Psoas muscle (tissue), 8 donors: Measurements from ENCODE around the gene RNF41. TPM values are rescaled to one million over a fixed set of nuclear protein-coding genes. Genes with fewer than 3 reads are reported as not detected.

Source experiments
- ATAC-seq, 4 donors: fragments of 200-7000 bp; cut with Tn5 transposase; one replicate each; pipeline ENCODE4 v1.9.1; 2020; ENCODE audit warnings: moderate library complexity in 3 of 4, mild to moderate bottlenecking in 2 of 4
- DNase-seq, 2 donors: peaks; one replicate each; pipeline ENCODE4 v3.0.0-alpha.2; 2020
- H3K27ac ChIP-seq: fragments of 200-600 bp; one replicate; pipeline ENCODE4 v1.8.0; 2022
- H3K27me3 ChIP-seq, 3 donors: fragments of 200-600 bp in 1 of 3; one replicate each; pipeline versions ENCODE4 v1.6.1 to v1.8.0; 2013 to 2022; ENCODE audit warnings: low read length in 2 of 3, mild to moderate bottlenecking in 2 of 3, moderate library complexity in 1 of 3; ENCODE audit not compliant: insufficient read depth in 3 of 3
- H3K36me3 ChIP-seq, 2 donors: fragments of 200-600 bp in 1 of 2; one replicate each; pipeline versions ENCODE4 v1.6.1 to v1.8.0; 2013 to 2022; ENCODE audit warnings: low read depth in 1 of 2, mild to moderate bottlenecking in 1 of 2, moderate library complexity in 1 of 2; ENCODE audit not compliant: insufficient read depth in 1 of 2
- H3K4me1 ChIP-seq: fragments of 200-600 bp; one replicate; pipeline ENCODE4 v1.8.0; 2022
- H3K4me3 ChIP-seq: fragments of 200-600 bp; one replicate; pipeline ENCODE4 v1.8.0; 2022; ENCODE audit warnings: mild to moderate bottlenecking
- H3K9me3 ChIP-seq: fragments of 200-600 bp; one replicate; pipeline ENCODE4 v1.8.0; 2022
- WGBS, 3 donors: extraction: QIAGEN DNeasy Blood & Tissue Kit; methylation state at CpG; one replicate each; pipeline versions ENCODE4 v1.1.6 to v1.1.7; 2013; 5-methylcytosine and 5-hydroxymethylcytosine counted together
- intact Hi-C, 2 donors: fragments of 100-400 bp; cut with DNase I; formaldehyde crosslinking; loops; one replicate each; pipeline versions ENCODE4 v1.11.0 to v1.14.2; 2022
- polyA plus RNA-seq, 3 donors: library from polyadenylated mRNA; stranded (reverse); fragments of 200-250 nt; gene quantifications; one replicate each; pipeline ENCODE4 v1.2.3, GENCODE V29; 2013
- total RNA-seq, 4 donors: library from RNA; stranded (reverse); fragmentation: NEBNext Ultra II Directional in 2 of 4; extraction: Animal tissue kit (Norgen Biotek cat#: 25700) in 2 of 4; gene quantifications; one replicate each; pipeline versions ENCODE4 v1.2.1 to v1.2.4, GENCODE V29; 2021 to 2023
- TF ChIP-seq, protein P1 (sequence below): fragments of 200-600 bp; IDR thresholded peaks from one replicate; pipeline ENCODE4 v1.8.0; 2022; ENCODE audit warnings: antibody characterized with exemption
- donor health status: healthy with polysubstance abuse.
- donor health status: DM: no; HTN: no; CAD: no; lungs with moderate emphysema.
- donor health status: Bipolar disorder and iron deficiency.
- donor health status: healthy.
- donor health status: DM: yes; HTN: yes; CAD: no.
- donor health status: DM: no; HTN: no; CAD: no.
- donor health status: DM: no; HTN: no; CAD: no.
- donor health status: DM: yes; HTN: yes; CAD: no.

RNF41 gene
- total and polyA plus RNA-seq, 7 donors = 21.9 to 54.9 (median 28.1) TPM

DNA sequence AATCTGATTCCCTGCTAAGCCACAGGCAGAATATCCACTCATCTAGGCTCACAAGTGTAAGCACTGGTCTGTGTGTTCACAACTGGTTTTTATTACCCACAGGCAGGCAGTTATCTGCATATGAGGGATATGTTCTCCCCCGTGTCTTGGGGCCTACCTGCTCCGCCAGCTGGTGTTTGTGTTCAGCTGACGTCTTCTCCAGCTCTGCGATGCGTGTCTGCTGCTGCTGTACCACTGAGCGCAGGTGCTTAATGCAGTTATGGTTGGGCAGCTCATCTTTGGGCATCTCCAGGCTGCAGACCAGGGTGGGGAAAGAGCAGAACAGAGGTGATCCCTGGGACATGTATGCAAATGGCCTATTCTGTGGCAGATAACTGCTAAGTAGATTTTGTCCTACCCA is 13.7 kb downstream of the RNF41 start:
- 85 to 89% (median 87%) methylated on average over 6 of the region's 6 CpGs for WGBS, 3 donors
- no peak for ATAC-seq

DNA sequence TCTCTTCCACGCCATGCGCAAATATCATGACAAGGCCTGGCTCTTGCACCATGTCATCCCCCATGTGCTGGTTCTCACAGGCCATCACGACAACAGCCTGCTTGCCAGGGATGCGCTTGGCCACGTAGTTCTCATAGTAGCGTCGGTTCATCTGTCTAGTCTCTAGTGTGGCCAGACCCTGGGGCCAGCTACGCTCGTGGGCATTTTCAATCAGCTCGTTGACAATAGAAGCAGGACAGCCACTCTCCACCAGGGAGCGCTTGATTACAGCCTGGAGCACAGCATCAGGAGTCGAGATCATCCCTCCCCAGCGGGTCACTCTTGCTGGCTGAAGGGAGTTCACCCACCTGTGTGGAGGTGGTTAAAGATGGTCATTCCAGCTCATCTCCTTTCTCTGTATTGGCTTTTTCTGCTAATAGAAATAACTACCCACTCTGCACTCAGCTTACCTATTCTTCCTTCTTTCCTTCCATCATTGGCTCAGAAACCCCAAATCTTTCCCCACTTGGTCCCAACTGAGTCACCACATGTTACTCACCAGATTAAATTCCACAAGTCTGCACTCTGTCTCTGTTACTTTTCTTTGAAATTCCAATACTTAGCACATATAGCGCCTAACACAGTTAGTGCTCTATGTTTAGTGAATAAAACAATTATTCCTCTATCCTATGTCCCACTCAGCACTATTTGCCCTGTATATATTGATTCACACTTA is 15.1 kb downstream of the RNF41 start:
- peak; percentile 43 to 71 for DNase-seq
- Histone ChIP-seq H3K9me3 (no peaks in the 10 kb centered on the region), H3K4me1 (no peaks in the 10 kb centered on the region), H3K36me3 (peaks cover 21 to 77% of the 10 kb centered on the region in 2 donors), H3K27ac (no peak overlapping the region), H3K27me3 (no peaks in the 10 kb centered on the region), H3K4me3 (no peak overlapping the region)
- TF ChIP-seq, protein P1, sequence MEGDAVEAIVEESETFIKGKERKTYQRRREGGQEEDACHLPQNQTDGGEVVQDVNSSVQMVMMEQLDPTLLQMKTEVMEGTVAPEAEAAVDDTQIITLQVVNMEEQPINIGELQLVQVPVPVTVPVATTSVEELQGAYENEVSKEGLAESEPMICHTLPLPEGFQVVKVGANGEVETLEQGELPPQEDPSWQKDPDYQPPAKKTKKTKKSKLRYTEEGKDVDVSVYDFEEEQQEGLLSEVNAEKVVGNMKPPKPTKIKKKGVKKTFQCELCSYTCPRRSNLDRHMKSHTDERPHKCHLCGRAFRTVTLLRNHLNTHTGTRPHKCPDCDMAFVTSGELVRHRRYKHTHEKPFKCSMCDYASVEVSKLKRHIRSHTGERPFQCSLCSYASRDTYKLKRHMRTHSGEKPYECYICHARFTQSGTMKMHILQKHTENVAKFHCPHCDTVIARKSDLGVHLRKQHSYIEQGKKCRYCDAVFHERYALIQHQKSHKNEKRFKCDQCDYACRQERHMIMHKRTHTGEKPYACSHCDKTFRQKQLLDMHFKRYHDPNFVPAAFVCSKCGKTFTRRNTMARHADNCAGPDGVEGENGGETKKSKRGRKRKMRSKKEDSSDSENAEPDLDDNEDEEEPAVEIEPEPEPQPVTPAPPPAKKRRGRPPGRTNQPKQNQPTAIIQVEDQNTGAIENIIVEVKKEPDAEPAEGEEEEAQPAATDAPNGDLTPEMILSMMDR = peak; percentile 57
- 51 to 63% (median 52%) methylated on average over 14 of the region's 14 CpGs for WGBS, 3 donors
- intact Hi-C loops = loop anchor here in 1 of 2 donors (5.0 kb wide), 1 partner anchor 256 kb away; no protein-coding TSS in a partner anchor
- peak; percentile 65 to 83 (median 72) for ATAC-seq

More for the DNA sequence above, 13.7 kb downstream of the RNF41 start:
- Histone ChIP-seq H3K27me3 (no peaks in the 10 kb centered on the region), H3K27ac (no peak overlapping the region), H3K9me3 (no peaks in the 10 kb centered on the region), H3K4me3 (no peak overlapping the region), H3K36me3 (peaks cover 23 to 91% of the 10 kb centered on the region in 2 donors), H3K4me1 (no peaks in the 10 kb centered on the region)
- TF ChIP-seq, protein P1 = no peak
- intact Hi-C loops = loop anchor here in 1 of 2 donors (5.0 kb wide), 1 partner anchor 254 kb away; no protein-coding TSS in a partner anchor
- no peak for DNase-seq

DNA sequence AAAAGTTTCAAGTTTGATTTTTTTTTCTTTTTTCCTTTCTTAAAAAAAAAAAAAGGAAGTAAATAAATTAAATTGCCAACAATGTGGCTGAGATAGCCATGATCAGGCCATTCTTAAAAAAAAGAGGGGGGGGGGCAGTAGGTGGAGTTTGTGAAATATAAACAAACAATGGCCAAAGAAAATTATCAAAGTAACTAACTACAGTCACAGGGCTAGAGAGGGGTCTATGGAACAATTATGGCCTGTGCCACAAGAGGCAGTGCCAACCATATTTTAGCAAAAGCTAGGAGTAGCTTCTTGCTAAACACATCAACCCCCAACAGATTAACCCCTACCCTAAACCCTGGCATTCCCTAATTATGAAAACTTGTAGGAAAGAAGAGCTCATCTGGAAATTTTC is 16.3 kb downstream of the RNF41 start:
- peaks cover 21 to 65% of the 10 kb centered on the region in 2 donors for H3K36me3 ChIP-seq
- H3K4me1 ChIP-seq = no peaks in the 10 kb centered on the region
- TF ChIP-seq, protein P1 = no peak
- intact Hi-C loops = loop anchor here in 1 of 2 donors (5.0 kb wide), 1 partner anchor 257 kb away; no protein-coding TSS in a partner anchor
- ATAC-seq (no peak), DNase-seq (no peak)
- no peak overlapping the region for H3K27ac ChIP-seq
- H3K27me3 ChIP-seq = no peaks in the 10 kb centered on the region
- no peak overlapping the region for H3K4me3 ChIP-seq
- no peaks in the 10 kb centered on the region for H3K9me3 ChIP-seq

DNA sequence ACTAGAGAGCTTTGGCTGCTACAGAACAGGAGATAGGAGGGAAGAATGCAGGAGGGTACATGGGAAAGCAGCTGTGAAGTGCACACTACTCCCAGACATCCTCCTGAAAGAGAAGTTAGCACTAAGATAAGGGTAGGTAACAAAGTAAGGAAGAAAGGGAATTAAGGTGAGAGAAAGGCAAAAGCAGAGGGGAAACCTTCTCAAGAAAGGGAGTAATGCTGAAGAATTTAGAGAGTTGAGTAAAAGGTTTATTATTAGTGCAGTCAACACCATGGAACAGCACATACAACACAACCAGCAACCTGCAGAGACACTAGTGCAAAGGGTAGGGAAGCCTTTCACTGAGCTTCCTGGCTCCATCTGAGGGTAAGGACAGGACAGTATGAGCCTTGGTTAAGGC is 17.4 kb downstream of the RNF41 start:
- intact Hi-C loops = no loop called here
- Histone ChIP-seq H3K27ac (no peak overlapping the region), H3K4me1 (no peaks in the 10 kb centered on the region), H3K27me3 (no peaks in the 10 kb centered on the region), H3K4me3 (no peak overlapping the region), H3K9me3 (no peaks in the 10 kb centered on the region), H3K36me3 (peaks cover 14 to 54% of the 10 kb centered on the region in 2 donors)
- ATAC-seq = no peak
- DNase-seq = no peak
- TF ChIP-seq, protein P1 = no peak
